HG02973 (cell line): ENCODE data around the gene ALDH1A1.
"Not testable (repeated sequence)": the region's sequence is repeated elsewhere in the genome, so short reads cannot be mapped to it uniquely, and the experiment has no call there.

Experiments
- ATAC-seq: cut with Tn5 transposase; IDR thresholded peaks from one replicate; pipeline ENCODE4 v1.9.1; 2021; ENCODE audit warnings: moderate library complexity; ENCODE audit not compliant: unreplicated experiment

Gene ALDH1A1

GRCh38 chr9:72946318-72946717 is 6.5 kb downstream of the ALDH1A1 start:
- ATAC-seq = no peak

DNA sequence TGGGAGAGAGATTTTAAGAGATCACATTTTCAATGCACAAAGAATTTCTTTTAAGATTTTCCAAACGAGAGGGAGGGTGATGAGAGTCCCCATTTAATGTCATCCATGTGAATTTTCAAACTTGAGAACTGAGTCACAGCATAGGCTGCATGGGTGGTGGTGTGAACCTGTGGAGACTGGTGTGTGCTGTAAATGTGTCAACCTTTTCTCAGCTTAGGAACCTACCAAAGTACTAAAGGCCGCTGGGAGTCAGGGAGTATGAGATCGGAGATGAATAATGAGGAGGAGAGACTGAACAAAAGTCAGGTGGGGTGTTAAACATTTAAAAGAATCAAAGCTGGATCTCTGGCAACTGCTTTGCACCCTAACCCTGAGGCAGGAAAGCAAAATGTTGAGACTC is 7.5 kb downstream of the ALDH1A1 start:
- ATAC-seq = no peak

DNA sequence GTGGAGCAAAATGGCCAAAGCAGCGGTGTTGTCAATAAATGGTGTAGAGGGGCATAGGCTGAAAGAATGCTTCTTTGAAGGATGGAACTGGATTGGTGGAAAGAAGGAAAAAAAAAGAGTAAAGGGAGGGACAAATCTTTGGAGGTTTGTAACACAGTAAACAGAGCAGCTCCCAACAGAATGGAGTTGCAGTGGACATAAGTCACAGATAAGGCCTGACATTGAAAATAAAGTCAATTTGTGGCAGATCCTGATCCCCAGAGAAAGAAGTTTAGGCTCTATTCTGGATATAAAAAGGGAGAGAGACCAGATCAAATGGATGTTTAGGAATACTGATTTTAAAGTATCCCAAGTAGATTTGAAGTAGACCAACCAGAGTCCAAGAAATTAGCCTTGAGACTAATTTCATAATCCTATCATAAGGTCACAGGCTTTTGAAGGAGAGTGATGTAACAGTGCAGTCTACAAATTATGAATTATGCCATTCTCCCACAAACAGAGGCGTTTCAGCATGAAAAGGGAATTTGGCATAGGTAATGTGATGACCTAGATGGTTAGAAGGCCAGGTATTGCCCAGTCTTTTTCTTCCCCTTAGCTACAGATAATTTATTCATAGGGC is 8.9 kb downstream of the ALDH1A1 start:
- no peak for ATAC-seq

- ATAC-seq = no peak
Measured at GRCh38 chr9:72942451-72942850, 10.4 kb downstream of the ALDH1A1 start.

DNA sequence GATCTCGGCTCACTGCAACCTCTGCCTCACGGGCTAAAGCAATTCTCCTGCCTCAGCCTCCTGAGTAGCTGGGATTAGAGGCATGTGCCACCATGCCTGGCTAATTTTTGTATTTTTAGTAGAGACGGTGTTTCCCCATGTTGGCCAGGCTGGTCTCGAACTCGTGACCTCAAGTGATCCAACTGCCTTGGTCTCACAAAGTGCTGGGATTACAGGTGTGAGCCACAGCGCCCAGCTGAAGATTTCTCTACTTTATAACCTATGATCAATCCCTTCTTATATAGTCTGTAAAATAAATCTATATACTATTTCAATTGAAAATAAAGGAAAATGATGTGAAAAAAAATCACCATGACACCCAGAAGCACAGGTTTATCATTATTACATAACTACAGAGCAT is 13.3 kb downstream of the ALDH1A1 start:
- not testable (repeated sequence) for ATAC-seq

- no peak for ATAC-seq
Measured at GRCh38 chr9:72937545-72937944, 15.3 kb downstream of the ALDH1A1 start.

DNA sequence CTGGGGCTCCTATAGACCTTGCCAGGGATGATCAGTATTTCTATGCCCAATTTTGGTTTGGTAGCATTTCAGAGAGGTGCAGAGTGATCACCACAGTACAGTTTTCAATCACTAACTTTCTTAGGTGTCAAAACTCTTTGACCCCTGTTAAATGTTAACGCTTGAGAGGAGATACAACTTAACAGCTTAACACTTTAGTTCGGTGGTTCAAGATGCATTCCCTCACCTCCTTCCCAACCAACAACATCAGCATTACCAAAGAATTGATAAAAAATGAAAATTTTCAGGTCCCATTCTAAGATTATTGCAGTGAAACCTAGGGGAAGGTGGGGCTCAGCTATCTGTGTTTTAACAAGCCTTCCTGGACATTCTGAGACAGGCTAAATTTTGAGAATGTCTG is 16.2 kb downstream of the ALDH1A1 start:
- ATAC-seq = no peak

- no peak for ATAC-seq
Measured at GRCh38 chr9:72936266-72936665, 16.6 kb downstream of the ALDH1A1 start.

DNA sequence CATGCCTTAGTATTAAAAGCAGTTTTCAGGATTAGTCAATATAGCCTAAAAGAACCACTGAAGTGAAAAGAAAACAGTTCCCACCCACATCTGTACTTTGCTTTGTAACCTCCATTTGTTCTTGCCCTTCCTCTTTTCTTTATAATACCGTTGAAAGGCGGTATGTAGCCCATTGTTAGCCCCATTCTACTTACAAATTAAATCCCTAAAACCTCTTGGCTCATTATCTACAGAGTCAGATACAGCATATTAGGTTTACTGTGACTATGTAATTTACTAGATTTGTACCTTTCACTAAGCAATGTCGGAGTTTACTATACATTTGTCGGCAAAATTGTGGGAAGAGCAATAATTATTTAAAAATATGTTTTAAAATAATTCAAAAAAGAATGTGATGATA is 17.3 kb downstream of the ALDH1A1 start:
- ATAC-seq = no peak

- no peak for ATAC-seq
Measured at GRCh38 chr9:72933730-72934665, 18.9 kb downstream of the ALDH1A1 start.

DNA sequence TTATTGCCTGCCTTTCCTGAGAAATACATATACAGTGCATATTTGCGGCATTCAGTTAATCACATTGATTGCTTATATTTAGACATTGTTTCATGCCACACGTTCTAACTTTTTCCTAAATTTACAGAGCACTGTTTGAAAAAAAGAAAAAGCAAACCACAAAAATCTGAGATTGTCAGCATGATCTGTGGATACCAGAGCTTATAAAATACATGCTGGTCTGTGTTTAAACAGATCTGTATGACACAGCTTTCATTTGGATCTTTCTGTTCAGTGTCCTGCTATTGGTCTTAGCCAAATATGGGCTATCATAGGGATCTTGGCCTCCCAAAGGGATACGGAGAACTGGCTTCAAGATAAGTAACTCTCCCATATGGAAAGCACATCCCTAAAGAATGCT is 20.2 kb downstream of the ALDH1A1 start:
- no peak for ATAC-seq

- no peak for ATAC-seq
Measured at GRCh38 chr9:72931897-72932296, 21.0 kb downstream of the ALDH1A1 start.

DNA sequence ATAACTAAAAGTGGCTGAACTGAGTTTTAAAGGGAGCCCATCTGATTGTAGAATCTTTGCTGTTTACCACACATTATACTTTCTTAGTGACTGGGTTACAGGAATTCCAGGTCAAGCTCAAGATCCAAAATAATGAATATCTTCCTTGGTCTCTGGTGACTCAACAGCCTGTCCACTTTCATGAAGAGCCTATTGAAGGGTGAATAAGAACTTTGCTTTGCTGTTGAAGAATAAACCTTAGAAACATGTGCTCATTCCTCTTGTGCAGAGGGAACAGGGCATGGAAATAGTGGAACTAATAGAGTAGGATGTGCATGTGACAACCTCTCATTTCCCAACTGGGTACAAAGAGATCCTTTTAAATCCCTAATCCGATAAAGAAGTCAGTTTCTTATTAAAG is 21.4 kb downstream of the ALDH1A1 start:
- ATAC-seq = no peak

GRCh38 chr9:72930828-72931227 is 22.0 kb downstream of the ALDH1A1 start:
- ATAC-seq = no peak

- no peak for ATAC-seq
Measured at GRCh38 chr9:72929542-72929941, 23.3 kb downstream of the ALDH1A1 start.

DNA sequence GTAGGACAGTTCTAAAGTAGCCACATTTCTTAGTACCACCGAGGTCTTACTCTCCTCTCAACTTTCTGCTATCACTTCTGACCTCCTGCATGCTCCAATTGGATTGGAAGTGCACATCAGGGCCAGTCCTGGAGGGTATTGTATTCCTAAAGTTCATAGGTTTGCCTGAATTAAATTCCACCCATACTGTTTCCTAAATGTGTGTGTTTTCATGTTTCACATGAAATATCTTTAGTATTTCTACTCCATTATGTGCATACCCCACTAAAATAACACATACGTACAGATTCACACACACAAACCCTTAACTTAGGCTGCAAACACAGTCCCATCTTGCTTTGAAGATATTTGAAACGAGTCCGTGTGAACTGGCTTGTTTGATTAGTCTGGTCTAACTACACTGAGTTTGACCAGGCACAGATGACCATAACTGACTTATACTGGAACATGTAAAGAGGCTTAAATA is 24.8 kb downstream of the ALDH1A1 start:
- no peak for ATAC-seq

DNA sequence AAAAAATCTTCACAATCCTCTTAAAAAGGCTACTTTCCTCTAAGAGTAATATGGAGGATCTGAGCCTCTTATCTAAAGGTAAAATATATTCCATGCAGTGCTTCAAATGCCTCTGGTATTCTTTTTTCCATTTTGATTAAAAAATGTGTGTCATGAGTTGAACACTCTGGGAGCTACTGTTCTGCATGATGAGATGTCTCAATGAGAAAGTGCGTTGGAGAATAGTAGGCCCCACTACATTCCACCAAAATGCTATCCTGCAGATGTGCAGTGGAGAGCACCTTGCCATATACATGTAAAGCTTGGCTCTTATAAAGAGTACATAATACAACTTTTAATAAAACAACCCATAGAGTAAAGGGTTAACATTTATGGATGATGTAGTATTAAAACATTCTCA is 26.3 kb downstream of the ALDH1A1 start:
- ATAC-seq = no peak

DNA sequence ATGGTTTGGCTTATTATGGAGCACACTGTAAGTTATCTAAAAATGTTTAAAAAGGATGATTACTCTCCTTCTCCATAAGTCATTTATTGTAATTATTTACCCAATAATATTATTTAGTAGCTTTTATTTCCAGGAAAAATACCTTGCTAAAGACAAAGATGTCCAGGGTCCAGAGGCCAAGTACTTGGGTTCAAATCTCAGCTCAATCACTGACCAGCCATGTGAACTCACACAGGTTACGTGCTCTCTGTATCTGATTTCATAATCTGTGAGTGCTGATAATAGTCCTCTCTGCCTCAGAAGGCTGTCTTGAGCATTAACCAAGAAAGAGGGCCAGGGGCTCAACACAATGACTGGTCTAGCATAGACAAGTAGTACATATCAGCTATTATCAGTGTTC is 27.0 kb downstream of the ALDH1A1 start:
- ATAC-seq = no peak

GRCh38 chr9:72925126-72925789 is 27.6 kb downstream of the ALDH1A1 start:
- ATAC-seq = no peak

- ATAC-seq = no peak
Measured at GRCh38 chr9:72924154-72924790, 28.6 kb downstream of the ALDH1A1 start.

DNA sequence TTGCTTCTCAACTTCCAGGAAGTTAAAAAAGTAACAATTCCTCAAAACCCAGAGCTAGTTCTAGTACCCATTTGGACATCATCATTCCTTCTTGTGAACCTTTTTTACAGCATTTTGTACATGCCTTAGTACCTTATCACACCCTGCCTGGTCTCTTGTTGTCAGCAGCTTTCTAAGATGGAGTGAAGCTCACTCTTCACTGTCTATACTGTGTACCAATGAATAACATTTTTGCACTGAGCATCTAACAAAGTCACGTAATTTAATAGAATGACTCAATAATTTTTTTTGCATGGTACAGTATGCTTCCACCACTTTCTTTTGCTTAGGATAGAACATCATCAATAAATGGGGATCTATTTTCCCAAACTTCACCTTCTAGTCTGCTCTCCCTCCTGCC is 29.8 kb downstream of the ALDH1A1 start:
- no peak for ATAC-seq
